ENCODE measurements around the gene ATP8B4.

GRCh38 chr15:50042775-50043174 lies 76.3 kb downstream of the ATP8B4 start:
- no peak for TF ChIP-seq CTCF (conservative IDR thresholded peaks at IDR 0.05; ENCODE audit: low read length)
- no peak for TF ChIP-seq EZH2phosphoT487 (IDR thresholded peaks at IDR 0.05; ENCODE audit: borderline replicate concordance)

Measured in Loucy (cell line).